ENCODE measurements around the gene SLCO3A1. TPM values are rescaled to one million over a fixed set of nuclear protein-coding genes. Genes with fewer than 3 reads are reported as not detected.

Gene SLCO3A1
- total RNA-seq, 1 experiment from 2014 or later, result 9.1 TPM

- no peak overlapping the region for H3K4me3 Mint-ChIP-seq
- DNase-seq (ENCODE audit: low spot score) (no peak), ATAC-seq (no peak)
- H3K9me3 Mint-ChIP-seq, result no peaks in the 10 kb centered on the region
- 0 out of 2 replicates have a peak overlapping the region, but pooled peaks have one; percentile 18 for H3K27ac Mint-ChIP-seq
- TF ChIP-seq ESRRA (CRISPR knock-in tag; IDR thresholded peaks at IDR 0.05; ENCODE audit: borderline replicate concordance), result no peak
- TF ChIP-seq, protein P1, sequence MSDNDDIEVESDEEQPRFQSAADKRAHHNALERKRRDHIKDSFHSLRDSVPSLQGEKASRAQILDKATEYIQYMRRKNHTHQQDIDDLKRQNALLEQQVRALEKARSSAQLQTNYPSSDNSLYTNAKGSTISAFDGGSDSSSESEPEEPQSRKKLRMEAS (CRISPR knock-in tag; IDR thresholded peaks at IDR 0.05), result no peak
- no peak for TF ChIP-seq MLX (CRISPR knock-in tag; IDR thresholded peaks at IDR 0.05)
- ChIA-PET POLR2A (no interaction called here), CTCF (interaction anchor here (0.8 to 3.5 kb wide), 6 partner anchors 31 to 192 kb away, joined by 3 to 14 read pairs (median 4); partner anchors contain the start of gene SLCO3A1)
- H3K36me3 Mint-ChIP-seq, result no peaks in the 10 kb centered on the region
- H3K4me1 Mint-ChIP-seq, result peaks cover 45% of the 10 kb centered on the region
- no peaks in the 10 kb centered on the region for H3K27me3 Mint-ChIP-seq (ENCODE audit: low read depth)
Observed at GRCh38 chr15:91886878-91887277, 33.4 kb downstream of the SLCO3A1 start.

DNA sequence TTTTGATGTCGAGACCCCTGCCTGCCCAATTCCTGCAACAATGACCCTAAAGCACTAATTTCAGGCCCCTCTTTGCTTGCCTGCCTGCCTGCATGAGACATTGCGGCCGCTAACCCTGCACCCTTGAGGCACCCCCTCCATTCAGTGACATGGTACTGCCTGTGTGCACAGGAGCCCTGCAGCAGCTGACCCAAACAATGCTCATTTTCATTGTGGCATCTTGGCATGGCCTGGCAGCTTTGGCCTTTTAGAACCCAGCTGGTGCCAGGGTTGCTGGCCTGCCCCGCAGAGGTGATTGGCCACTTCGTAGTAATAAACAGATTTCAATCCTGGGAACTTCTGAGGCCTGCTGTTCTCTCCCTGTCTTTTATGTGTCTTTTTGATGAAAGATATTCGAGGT lies 33.8 kb downstream of the SLCO3A1 start:
- CTCF ChIA-PET, result interaction anchor here (0.8 to 3.5 kb wide), 5 partner anchors 34 to 191 kb away, joined by 3 to 14 read pairs (median 4); partner anchors contain the start of gene SLCO3A1
- H3K27me3 Mint-ChIP-seq (ENCODE audit: low read depth), result no peaks in the 10 kb centered on the region
- H3K4me3 Mint-ChIP-seq, result no peak overlapping the region
- no peaks in the 10 kb centered on the region for H3K9me3 Mint-ChIP-seq
- ATAC-seq (no peak), DNase-seq (ENCODE audit: low spot score) (no peak)
- H3K27ac Mint-ChIP-seq, result 0 out of 2 replicates have a peak overlapping the region, but pooled peaks have one; percentile 18
- H3K36me3 Mint-ChIP-seq, result no peaks in the 10 kb centered on the region
- H3K4me1 Mint-ChIP-seq, result peaks cover 41% of the 10 kb centered on the region
- POLR2A ChIA-PET, result no interaction called here
- TF ChIP-seq, protein P2, sequence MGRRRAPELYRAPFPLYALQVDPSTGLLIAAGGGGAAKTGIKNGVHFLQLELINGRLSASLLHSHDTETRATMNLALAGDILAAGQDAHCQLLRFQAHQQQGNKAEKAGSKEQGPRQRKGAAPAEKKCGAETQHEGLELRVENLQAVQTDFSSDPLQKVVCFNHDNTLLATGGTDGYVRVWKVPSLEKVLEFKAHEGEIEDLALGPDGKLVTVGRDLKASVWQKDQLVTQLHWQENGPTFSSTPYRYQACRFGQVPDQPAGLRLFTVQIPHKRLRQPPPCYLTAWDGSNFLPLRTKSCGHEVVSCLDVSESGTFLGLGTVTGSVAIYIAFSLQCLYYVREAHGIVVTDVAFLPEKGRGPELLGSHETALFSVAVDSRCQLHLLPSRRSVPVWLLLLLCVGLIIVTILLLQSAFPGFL (CRISPR knock-in tag; IDR thresholded peaks at IDR 0.05; ENCODE audit: borderline replicate concordance), result no peak
- TF ChIP-seq NFYB (CRISPR knock-in tag; conservative IDR thresholded peaks at IDR 0.05; ENCODE audit: low read depth) (no peak), TCF7 (CRISPR knock-in tag; IDR thresholded peaks at IDR 0.05; ENCODE audit: low read depth) (no peak), ATF1 (CRISPR knock-in tag; IDR thresholded peaks at IDR 0.05) (no peak), PRRX2 (CRISPR knock-in tag; IDR thresholded peaks at IDR 0.05) (no peak), ZNF219 (CRISPR knock-in tag; IDR thresholded peaks at IDR 0.05; ENCODE audit: borderline replicate concordance) (no peak), SP1 (CRISPR knock-in tag; conservative IDR thresholded peaks at IDR 0.05) (no peak), ZNF138 (CRISPR knock-in tag; conservative IDR thresholded peaks at IDR 0.05) (no peak), ZNF317 (CRISPR knock-in tag; IDR thresholded peaks at IDR 0.05; ENCODE audit: borderline replicate concordance, low read depth) (no peak), ZNF263 (CRISPR knock-in tag; IDR thresholded peaks at IDR 0.05; ENCODE audit: low read depth) (no peak), GRHL2 (CRISPR knock-in tag; IDR thresholded peaks at IDR 0.05; ENCODE audit: insufficient replicate concordance, severe bottlenecking) (no peak), E2F4 (CRISPR knock-in tag; IDR thresholded peaks at IDR 0.05; ENCODE audit: borderline replicate concordance, low read depth) (no peak), NFATC4 (CRISPR knock-in tag; IDR thresholded peaks at IDR 0.05) (no peak), ZNF396 (CRISPR knock-in tag; IDR thresholded peaks at IDR 0.05; ENCODE audit: borderline replicate concordance) (no peak)
- TF ChIP-seq, protein P3, sequence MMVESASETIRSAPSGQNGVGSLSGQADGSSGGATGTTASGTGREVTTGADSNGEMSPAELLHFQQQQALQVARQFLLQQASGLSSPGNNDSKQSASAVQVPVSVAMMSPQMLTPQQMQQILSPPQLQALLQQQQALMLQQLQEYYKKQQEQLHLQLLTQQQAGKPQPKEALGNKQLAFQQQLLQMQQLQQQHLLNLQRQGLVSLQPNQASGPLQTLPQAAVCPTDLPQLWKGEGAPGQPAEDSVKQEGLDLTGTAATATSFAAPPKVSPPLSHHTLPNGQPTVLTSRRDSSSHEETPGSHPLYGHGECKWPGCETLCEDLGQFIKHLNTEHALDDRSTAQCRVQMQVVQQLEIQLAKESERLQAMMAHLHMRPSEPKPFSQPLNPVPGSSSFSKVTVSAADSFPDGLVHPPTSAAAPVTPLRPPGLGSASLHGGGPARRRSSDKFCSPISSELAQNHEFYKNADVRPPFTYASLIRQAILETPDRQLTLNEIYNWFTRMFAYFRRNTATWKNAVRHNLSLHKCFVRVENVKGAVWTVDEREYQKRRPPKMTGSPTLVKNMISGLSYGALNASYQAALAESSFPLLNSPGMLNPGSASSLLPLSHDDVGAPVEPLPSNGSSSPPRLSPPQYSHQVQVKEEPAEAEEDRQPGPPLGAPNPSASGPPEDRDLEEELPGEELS (CRISPR knock-in tag; IDR thresholded peaks at IDR 0.05), result no peak
- TF ChIP-seq, protein P4, sequence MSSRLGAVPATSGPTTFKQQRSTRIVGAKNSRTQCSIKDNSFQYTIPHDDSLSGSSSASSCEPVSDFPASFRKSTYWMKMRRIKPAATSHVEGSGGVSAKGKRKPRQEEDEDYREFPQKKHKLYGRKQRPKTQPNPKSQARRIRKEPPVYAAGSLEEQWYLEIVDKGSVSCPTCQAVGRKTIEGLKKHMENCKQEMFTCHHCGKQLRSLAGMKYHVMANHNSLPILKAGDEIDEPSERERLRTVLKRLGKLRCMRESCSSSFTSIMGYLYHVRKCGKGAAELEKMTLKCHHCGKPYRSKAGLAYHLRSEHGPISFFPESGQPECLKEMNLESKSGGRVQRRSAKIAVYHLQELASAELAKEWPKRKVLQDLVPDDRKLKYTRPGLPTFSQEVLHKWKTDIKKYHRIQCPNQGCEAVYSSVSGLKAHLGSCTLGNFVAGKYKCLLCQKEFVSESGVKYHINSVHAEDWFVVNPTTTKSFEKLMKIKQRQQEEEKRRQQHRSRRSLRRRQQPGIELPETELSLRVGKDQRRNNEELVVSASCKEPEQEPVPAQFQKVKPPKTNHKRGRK (CRISPR knock-in tag; IDR thresholded peaks at IDR 0.05; ENCODE audit: borderline replicate concordance), result no peak
- TF ChIP-seq, protein P5, sequence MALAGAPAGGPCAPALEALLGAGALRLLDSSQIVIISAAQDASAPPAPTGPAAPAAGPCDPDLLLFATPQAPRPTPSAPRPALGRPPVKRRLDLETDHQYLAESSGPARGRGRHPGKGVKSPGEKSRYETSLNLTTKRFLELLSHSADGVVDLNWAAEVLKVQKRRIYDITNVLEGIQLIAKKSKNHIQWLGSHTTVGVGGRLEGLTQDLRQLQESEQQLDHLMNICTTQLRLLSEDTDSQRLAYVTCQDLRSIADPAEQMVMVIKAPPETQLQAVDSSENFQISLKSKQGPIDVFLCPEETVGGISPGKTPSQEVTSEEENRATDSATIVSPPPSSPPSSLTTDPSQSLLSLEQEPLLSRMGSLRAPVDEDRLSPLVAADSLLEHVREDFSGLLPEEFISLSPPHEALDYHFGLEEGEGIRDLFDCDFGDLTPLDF (CRISPR knock-in tag; IDR thresholded peaks at IDR 0.05), result no peak
